Ovary (tissue), 9 donors: ENCODE results near the gene PIK3C2G. TPM values are rescaled to one million over a fixed set of nuclear protein-coding genes. Genes with fewer than 3 reads are reported as not detected.
"Not testable (repeated sequence)": the region's sequence is repeated elsewhere in the genome, so short reads cannot be mapped to it uniquely, and the experiment has no call there.

Source experiments
- DNase-seq, 5 donors: peaks; one replicate each; pipeline ENCODE4 v3.0.0-alpha.2; 2019 to 2020
- H3K27ac ChIP-seq, 2 donors: fragments of 200-600 bp; one replicate each; pipeline versions ENCODE4 v1.5.1 to v1.8.0; 2019 to 2022
- H3K27me3 ChIP-seq: fragments of 200-600 bp; one replicate; pipeline ENCODE4 v1.8.0; 2022
- H3K36me3 ChIP-seq: fragments of 200-600 bp; sonication (generic); one replicate; pipeline ENCODE4 v1.5.1; 2019
- H3K4me1 ChIP-seq: one replicate; pipeline ENCODE4 v1.8.1; 2013; ENCODE audit warnings: mild to moderate bottlenecking, moderate library complexity; ENCODE audit not compliant: insufficient read depth
- H3K4me3 ChIP-seq: fragments of 200-600 bp; sonication (generic); one replicate; pipeline ENCODE4 v1.5.1; 2017
- H3K9me3 ChIP-seq, 2 donors: fragments of 200-600 bp in 1 of 2; sonication (generic) in 1 of 2; one replicate each; pipeline versions ENCODE4 v1.5.1 to v1.8.1; 2013 to 2019; ENCODE audit warnings: mild to moderate bottlenecking in 1 of 2, moderate library complexity in 1 of 2
- CTCF ChIP-seq, 3 donors: fragments of 450-650 bp in 2 of 3; fragments of 200-600 bp in 1 of 3; IDR thresholded peaks; one replicate each; pipeline versions ENCODE4 v1.5.1 to v1.8.0; 2016 to 2022; ENCODE audit warnings: antibody characterized with exemption in 3 of 3, mild to moderate bottlenecking in 1 of 3
- EP300 ChIP-seq: sonication (generic); formaldehyde crosslinking; IDR thresholded peaks from one replicate; pipeline ENCODE4 v1.6.1; 2017; ENCODE audit warnings: antibody characterized with exemption
- POLR2A ChIP-seq: fragments of 450-650 bp; IDR thresholded peaks from one replicate; pipeline ENCODE4 v1.6.1; 2017; ENCODE audit warnings: antibody characterized with exemption, mild to moderate bottlenecking, moderate library complexity
- WGBS, 3 donors: extraction: QIAGEN DNeasy Blood & Tissue Kit in 1 of 3; methylation state at CpG; one replicate each; pipeline versions ENCODE4 v1.1.5 to v1.1.7; 2013 to 2017; 5-methylcytosine and 5-hydroxymethylcytosine counted together
- intact Hi-C, 4 donors: fragments of 100-400 bp; cut with DNase I; formaldehyde crosslinking; loops; one replicate each; pipeline versions ENCODE4 v1.11.0 to v1.15.1; 2022 to 2023
- polyA plus RNA-seq, 2 donors: library from polyadenylated mRNA; stranded (reverse); fragments of 200-250 nt in 1 of 2; fragments of 350-450 nt in 1 of 2; fragmentation: Illumina TruSeq in 1 of 2; extraction: RNeasy Lipid Tissue Mini Kit (QIAGEN cat#74804) in 1 of 2; gene quantifications; one replicate each; pipeline ENCODE4 v1.2.3, GENCODE V29; 2013 to 2014
- total RNA-seq, 7 donors: library from RNA; depleted of rRNA in 2 of 7; stranded (reverse); fragments of >200 nt in 2 of 7; fragmentation: NEBNext Ultra II Directional in 3 of 7; extraction: Animal tissue kit (Norgen Biotek cat#: 25700) in 3 of 7; gene quantifications; one replicate each; pipeline versions ENCODE4 v1.1.0 to v1.2.4, GENCODE V29; 2016 to 2023
- donor health status: DM: no; HTN: no; CAD: no; lungs with moderate emphysema.
- donor health status: DM: no; HTN: no; CAD: no.
- donor health status: Bipolar disorder and iron deficiency.
- donor health status: DM: yes; HTN: yes; CAD: no.
- donor health status: DM: no; HTN: no; CAD: no.
- donor health status: DM: yes; HTN: yes; CAD: no.

Gene PIK3C2G
- total and polyA plus RNA-seq, 9 donors: 0.02 to 1.6 (median 0.07) TPM; not detected in 4

GRCh38 chr12:18246066-18246465 lies 15.3 kb upstream of the PIK3C2G start:
- TF ChIP-seq EP300 (no peak), POLR2A (no peak), CTCF (IDR thresholded peaks at IDR 0.05) (no peak)
- intact Hi-C loops: loop anchor here in 1 of 4 donors (10.0 kb wide), 1 partner anchor 939 kb away; no protein-coding TSS in a partner anchor
- WGBS, 3 donors: 84 to 92% (median 90%) methylated on average over 1 of the region's 1 CpG
- Histone ChIP-seq H3K27ac (no peak overlapping the region), H3K36me3 (no peaks in the 10 kb centered on the region), H3K4me3 (no peak overlapping the region), H3K4me1 (no peaks in the 10 kb centered on the region), H3K27me3 (no peaks in the 10 kb centered on the region), H3K9me3 (no peaks in the 10 kb centered on the region)
- DNase-seq: no peak

GRCh38 chr12:18250313-18250916 lies 10.9 kb upstream of the PIK3C2G start:
- TF ChIP-seq CTCF (IDR thresholded peaks at IDR 0.05) (peak; percentile 42 to 72 (median 61)), EP300 (no peak)
- H3K4me3 ChIP-seq: no peak overlapping the region
- H3K4me1 ChIP-seq: no peaks in the 10 kb centered on the region
- no peaks in the 10 kb centered on the region for H3K9me3 ChIP-seq
- 23 to 25% (median 23%) methylated on average over 6 of the region's 6 CpGs for WGBS, 3 donors
- no peaks in the 10 kb centered on the region for H3K36me3 ChIP-seq
- peak in 1 of 5 donors; percentile 25 for DNase-seq
- intact Hi-C loops: loop anchor here in 1 of 4 donors (10.0 kb wide), 1 partner anchor 934 kb away; no protein-coding TSS in a partner anchor
- no peak overlapping the region for H3K27ac ChIP-seq
- H3K27me3 ChIP-seq: no peaks in the 10 kb centered on the region

- no peaks in the 10 kb centered on the region for H3K9me3 ChIP-seq
- H3K4me1 ChIP-seq: no peaks in the 10 kb centered on the region
- no peak overlapping the region for H3K4me3 ChIP-seq
- H3K36me3 ChIP-seq: no peaks in the 10 kb centered on the region
- no peak overlapping the region for H3K27ac ChIP-seq
- no peaks in the 10 kb centered on the region for H3K27me3 ChIP-seq
- 77 to 88% (median 87%) methylated on average over 1 of the region's 1 CpG for whole genome bisulfite sequencing, 3 donors
- no peak for DNase-seq
- TF ChIP-seq POLR2A (no peak), CTCF (IDR thresholded peaks at IDR 0.05) (no peak), EP300 (no peak)
- intact Hi-C loops: loop anchor here in 1 of 4 donors (10.0 kb wide), 1 partner anchor 931 kb away; no protein-coding TSS in a partner anchor
These were observed 7.2 kb upstream of the PIK3C2G start for GRCh38 chr12:18254081-18254480.

GRCh38 chr12:18255004-18255403 lies 6.3 kb upstream of the PIK3C2G start:
- WGBS, 3 donors: 82 to 94% (median 91%) methylated on average over 6 of the region's 6 CpGs
- not testable (repeated sequence) for H3K9me3 ChIP-seq
- intact Hi-C loops: loop anchor here in 1 of 4 donors (10.0 kb wide), 1 partner anchor 930 kb away; no protein-coding TSS in a partner anchor

GRCh38 chr12:18257251-18257650 lies 4.1 kb upstream of the PIK3C2G start:
- Histone ChIP-seq H3K4me1 (no peaks in the 10 kb centered on the region), H3K36me3 (no peaks in the 10 kb centered on the region), H3K9me3 (no peaks in the 10 kb centered on the region), H3K27me3 (no peaks in the 10 kb centered on the region), H3K27ac (no peak overlapping the region), H3K4me3 (no peak overlapping the region)
- intact Hi-C loops: loop anchor here in 1 of 4 donors (10.0 kb wide), 1 partner anchor 928 kb away; no protein-coding TSS in a partner anchor
- DNase-seq: no peak
- 66 to 82% (median 82%) methylated on average over 3 of the region's 3 CpGs for WGBS, 3 donors
- TF ChIP-seq EP300 (no peak), CTCF (IDR thresholded peaks at IDR 0.05) (no peak), POLR2A (no peak)

More at GRCh38 chr12:18255004-18255403, 6.3 kb upstream of the PIK3C2G start:
- not testable (repeated sequence) for H3K27ac ChIP-seq, H3K4me3 ChIP-seq, DNase-seq, H3K36me3 ChIP-seq, H3K4me1 ChIP-seq, H3K27me3 ChIP-seq
